Activated CD4-positive, alpha-beta T cell treated with anti-CD3 and anti-CD28 coated beads for 36 hours (primary cell): ENCODE data around the gene CPA5. TPM values are rescaled to one million over a fixed set of nuclear protein-coding genes. Genes with fewer than 3 reads are reported as not detected.

Source experiments
- ATAC-seq: fragments of 200-7000 bp; cut with Tn5 transposase; one replicate; pipeline ENCODE4 v1.10.0; 2021; ENCODE audit warnings: mild to moderate bottlenecking, moderate library complexity
- CTCF ChIA-PET: fragments of 350-600 bp; sonication (Branson Sonifier 250); formaldehyde crosslinking; loops from one replicate; lab custom pipeline; 2021; ENCODE audit warnings: antibody characterized with exemption; lab: Charles Lee
- POLR2A ChIA-PET: fragments of 350-600 bp; sonication (Branson Sonifier 250); formaldehyde crosslinking; loops from one replicate; lab custom pipeline; 2021; ENCODE audit warnings: antibody characterized with exemption, inconsistent platforms; lab: Charles Lee
- DNase-seq: peaks from one replicate; pipeline ENCODE4 v3.0.0-alpha.2; 2020
- H3K27ac Mint-ChIP-seq: one replicate; pipeline ENCODE4 v1.8.0; 2021; ENCODE audit warnings: mixed read lengths
- H3K27me3 Mint-ChIP-seq: one replicate; pipeline ENCODE4 v1.8.0; 2021; ENCODE audit warnings: mixed read lengths
- H3K36me3 Mint-ChIP-seq: one replicate; pipeline ENCODE4 v1.8.0; 2021; ENCODE audit warnings: low read depth, mixed read lengths
- H3K4me1 Mint-ChIP-seq: one replicate; pipeline ENCODE4 v1.8.0; 2021; ENCODE audit warnings: mixed read lengths
- H3K4me3 Mint-ChIP-seq: one replicate; pipeline ENCODE4 v1.8.0; 2021; ENCODE audit warnings: mild to moderate bottlenecking, moderate library complexity, mixed read lengths
- H3K9me3 Mint-ChIP-seq: one replicate; pipeline ENCODE4 v1.8.0; 2021; ENCODE audit warnings: low read depth, mixed read lengths
- intact Hi-C, 2 experiments: fragments of 100-400 bp; cut with DNase I in 1 of 2; cut with micrococcal nuclease in 1 of 2; formaldehyde crosslinking; loops; one replicate each; pipeline versions ENCODE4 v1.14.2 to v1.15.1; 2022 to 2024; cut with DNase I, micrococcal nuclease
- total RNA-seq, 2 experiments: library from RNA; stranded (reverse); gene quantifications; one replicate each; pipeline ENCODE4 v1.2.3, GENCODE V29; 2021

Gene CPA5
- total RNA-seq, 2 experiments from 2014 or later = 0.39 to 0.56 TPM

- CTCF ChIA-PET = no interaction called here
- Mint-ChIP-seq H3K36me3 (no peaks in the 10 kb centered on the region), H3K4me3 (no peak overlapping the region), H3K9me3 (peaks cover 8% of the 10 kb centered on the region), H3K27me3 (no peaks in the 10 kb centered on the region), H3K27ac (no peak overlapping the region), H3K4me1 (peaks cover 27% of the 10 kb centered on the region)
- intact Hi-C loops = loop anchor here in 1 of 2 experiments (5.0 kb wide), 1 partner anchor 285 kb away; no protein-coding TSS in a partner anchor
- no peak for DNase-seq
- POLR2A ChIA-PET = no interaction called here
- no peak for ATAC-seq
Measured at GRCh38 chr7:130362251-130362816, 17.7 kb downstream of the CPA5 start.

- peaks cover 28% of the 10 kb centered on the region for H3K4me1 Mint-ChIP-seq
- ATAC-seq = peak; percentile 96
- H3K36me3 Mint-ChIP-seq = no peaks in the 10 kb centered on the region
- DNase-seq = peak; percentile 83
- intact Hi-C loops = loop anchor here (1.0 to 5.0 kb wide), 3 partner anchors 86 to 284 kb away; no protein-coding TSS in a partner anchor
- ChIA-PET CTCF (no interaction called here), POLR2A (interaction anchor here (0.6 kb wide), 1 partner anchor 1400 kb away, joined by 3 read pairs; no protein-coding TSS in a partner anchor)
- H3K27ac Mint-ChIP-seq = no peak overlapping the region
- H3K27me3 Mint-ChIP-seq = no peaks in the 10 kb centered on the region
- H3K4me3 Mint-ChIP-seq = no peak overlapping the region
- peaks cover 8% of the 10 kb centered on the region for H3K9me3 Mint-ChIP-seq
Measured at GRCh38 chr7:130363026-130363847, 18.6 kb downstream of the CPA5 start.

GRCh38 chr7:130364451-130364850 is 19.8 kb downstream of the CPA5 start:
- peaks cover 6% of the 10 kb centered on the region for H3K9me3 Mint-ChIP-seq
- intact Hi-C loops = loop anchor here in 1 of 2 experiments (5.0 kb wide), 1 partner anchor 283 kb away; no protein-coding TSS in a partner anchor
- DNase-seq (no peak), ATAC-seq (no peak)
- no peaks in the 10 kb centered on the region for H3K27me3 Mint-ChIP-seq
- no peak overlapping the region for H3K4me3 Mint-ChIP-seq
- peaks cover 38% of the 10 kb centered on the region for H3K4me1 Mint-ChIP-seq
- ChIA-PET POLR2A (no interaction called here), CTCF (no interaction called here)
- H3K36me3 Mint-ChIP-seq = no peaks in the 10 kb centered on the region
- no peak overlapping the region for H3K27ac Mint-ChIP-seq

GRCh38 chr7:130365088-130365487 is 20.5 kb downstream of the CPA5 start:
- Mint-ChIP-seq H3K9me3 (peaks cover 4% of the 10 kb centered on the region), H3K4me3 (no peak overlapping the region), H3K27ac (no peak overlapping the region), H3K27me3 (no peaks in the 10 kb centered on the region), H3K36me3 (no peaks in the 10 kb centered on the region), H3K4me1 (peaks cover 43% of the 10 kb centered on the region)
- DNase-seq = no peak
- intact Hi-C loops = no loop called here
- no peak for ATAC-seq
- CTCF ChIA-PET = interaction anchor here (0.5 kb wide), 1 partner anchor 293 kb away, joined by 3 read pairs; no protein-coding TSS in a partner anchor
- POLR2A ChIA-PET = no interaction called here

GRCh38 chr7:130365511-130366441 is 21.2 kb downstream of the CPA5 start:
- intact Hi-C loops = loop anchor here in 1 of 2 experiments (2.0 kb wide), 1 partner anchor 51 kb away; no protein-coding TSS in a partner anchor
- ATAC-seq (no peak), DNase-seq (peak; percentile 57)
- Mint-ChIP-seq H3K9me3 (peaks cover 4% of the 10 kb centered on the region), H3K4me3 (no peak overlapping the region), H3K4me1 (peaks cover 43% of the 10 kb centered on the region), H3K36me3 (no peaks in the 10 kb centered on the region), H3K27me3 (no peaks in the 10 kb centered on the region), H3K27ac (no peak overlapping the region)
- ChIA-PET POLR2A (no interaction called here), CTCF (interaction anchor here (0.5 to 0.8 kb wide), 2 partner anchors 293 to 1185 kb away, joined by 3 to 4 read pairs; no protein-coding TSS in a partner anchor)

- H3K4me1 Mint-ChIP-seq = peaks cover 43% of the 10 kb centered on the region
- CTCF ChIA-PET = no interaction called here
- H3K4me3 Mint-ChIP-seq = no peak overlapping the region
- POLR2A ChIA-PET = no interaction called here
- DNase-seq (no peak), ATAC-seq (no peak)
- peaks cover 4% of the 10 kb centered on the region for H3K9me3 Mint-ChIP-seq
- H3K36me3 Mint-ChIP-seq = no peaks in the 10 kb centered on the region
- intact Hi-C loops = loop anchor here in 1 of 2 experiments (2.0 kb wide), 1 partner anchor 50 kb away; no protein-coding TSS in a partner anchor
- H3K27me3 Mint-ChIP-seq = no peaks in the 10 kb centered on the region
- no peak overlapping the region for H3K27ac Mint-ChIP-seq
Measured at GRCh38 chr7:130366564-130366963, 21.9 kb downstream of the CPA5 start.

GRCh38 chr7:130367088-130367755 is 22.6 kb downstream of the CPA5 start:
- ATAC-seq = no peak
- peak overlapping the region; percentile 23 for H3K27ac Mint-ChIP-seq
- H3K4me1 Mint-ChIP-seq = peaks cover 43% of the 10 kb centered on the region
- H3K9me3 Mint-ChIP-seq = peaks cover 4% of the 10 kb centered on the region
- no peaks in the 10 kb centered on the region for H3K36me3 Mint-ChIP-seq
- peak; percentile 30 for DNase-seq
- POLR2A ChIA-PET = no interaction called here
- CTCF ChIA-PET = interaction anchor here (0.6 to 1.0 kb wide), 2 partner anchors 34 to 345 kb away, joined by 3 read pairs; no protein-coding TSS in a partner anchor
- H3K4me3 Mint-ChIP-seq = no peak overlapping the region
- intact Hi-C loops = loop anchor here in 1 of 2 experiments (2.0 kb wide), 1 partner anchor 50 kb away; no protein-coding TSS in a partner anchor
- H3K27me3 Mint-ChIP-seq = no peaks in the 10 kb centered on the region

GRCh38 chr7:130367836-130368746 is 23.5 kb downstream of the CPA5 start:
- intact Hi-C loops = loop anchor here in 1 of 2 experiments (2.0 kb wide), 1 partner anchor 49 kb away; no protein-coding TSS in a partner anchor
- ChIA-PET POLR2A (no interaction called here), CTCF (interaction anchor here (0.6 to 1.0 kb wide), 2 partner anchors 35 to 344 kb away, joined by 3 read pairs; no protein-coding TSS in a partner anchor)
- H3K27me3 Mint-ChIP-seq = no peaks in the 10 kb centered on the region
- DNase-seq = no peak
- no peak overlapping the region for H3K4me3 Mint-ChIP-seq
- peaks cover 40% of the 10 kb centered on the region for H3K4me1 Mint-ChIP-seq
- no peak overlapping the region for H3K27ac Mint-ChIP-seq
- no peak for ATAC-seq
- H3K9me3 Mint-ChIP-seq = peaks cover 4% of the 10 kb centered on the region
- H3K36me3 Mint-ChIP-seq = no peaks in the 10 kb centered on the region

GRCh38 chr7:130369110-130369711 is 24.6 kb downstream of the CPA5 start:
- ATAC-seq (peak; percentile 30), DNase-seq (peak; percentile 22)
- no peaks in the 10 kb centered on the region for H3K27me3 Mint-ChIP-seq
- peaks cover 29% of the 10 kb centered on the region for H3K4me1 Mint-ChIP-seq
- intact Hi-C loops = no loop called here
- CTCF ChIA-PET = interaction anchor here (0.6 kb wide), 1 partner anchor 85 kb away, joined by 3 read pairs; no protein-coding TSS in a partner anchor
- no peaks in the 10 kb centered on the region for H3K36me3 Mint-ChIP-seq
- H3K4me3 Mint-ChIP-seq = no peak overlapping the region
- peaks cover 4% of the 10 kb centered on the region for H3K9me3 Mint-ChIP-seq
- POLR2A ChIA-PET = no interaction called here
- peak overlapping the region; percentile 48 for H3K27ac Mint-ChIP-seq
